OCI-LY7 (cell line): ENCODE measurements around the gene SMIM21.

Experiments
- CTCF ChIP-seq: fragments of 200-600 bp; sonication (generic); conservative IDR thresholded peaks from 2 replicates; pipeline ENCODE4 v1.5.1; 2014; ENCODE audit warnings: mild to moderate bottlenecking, antibody characterized with exemption, low read length, moderate library complexity, mixed read lengths
- EZH2phosphoT487 ChIP-seq: fragments of 200-600 bp; sonication (generic); IDR thresholded peaks from 2 replicates; pipeline ENCODE4 v1.6.1; 2018; ENCODE audit warnings: low read depth, borderline replicate concordance, mild to moderate bottlenecking, mixed run types, antibody characterized with exemption, low read length, moderate library complexity, mixed read lengths

- no peak for TF ChIP-seq CTCF
- no peak for TF ChIP-seq EZH2phosphoT487
Observed at GRCh38 chr18:75472396-75472795, 44.9 kb upstream of the SMIM21 start.
